Cardiac fibroblast (primary cell): Measurements from ENCODE around the gene TAGLN3.

Experiments used
- DNase-seq, 2 donors: peaks; one replicate each; pipeline versions ENCODE4 v3.0.0 to v3.0.0-alpha.2; 2010; ENCODE audit warnings: low read depth in 2 of 2
- H3K4me3 ChIP-seq, 2 donors: replicated peaks in 1 of 2; 1 replicate in 1 of 2; 2 replicates in 1 of 2; pipeline ENCODE4 v1.5.1; 2011; ENCODE audit warnings: low read depth in 2 of 2, low read length in 2 of 2, mild to moderate bottlenecking in 2 of 2, moderate library complexity in 1 of 2
- CTCF ChIP-seq: IDR thresholded peaks from one replicate; pipeline ENCODE4 v1.5.1; 2011; ENCODE audit warnings: low read depth, mild to moderate bottlenecking, low read length, inconsistent platforms

The TAGLN3 gene

GRCh38 chr3:111967068-111967467 lies 31.7 kb upstream of the TAGLN3 start:
- TF ChIP-seq CTCF = no peak
- no peak overlapping the region for H3K4me3 ChIP-seq
- no peak for DNase-seq

GRCh38 chr3:111967651-111968274 lies 31.0 kb upstream of the TAGLN3 start:
- peak; percentile 86 to 89 for DNase-seq
- H3K4me3 ChIP-seq = no peak overlapping the region
- peak; percentile 87 for TF ChIP-seq CTCF

- no peak for DNase-seq
- no peak overlapping the region for H3K4me3 ChIP-seq
- no peak for TF ChIP-seq CTCF
Measured at GRCh38 chr3:111968319-111969054, 30.2 kb upstream of the TAGLN3 start.

- no peak for DNase-seq
- H3K4me3 ChIP-seq = no peak overlapping the region
- TF ChIP-seq CTCF = no peak
Measured at GRCh38 chr3:111970376-111970775, 28.3 kb upstream of the TAGLN3 start.

- TF ChIP-seq CTCF = no peak
- H3K4me3 ChIP-seq = no peak overlapping the region
- no peak for DNase-seq
Measured at GRCh38 chr3:111971533-111972130, 27.1 kb upstream of the TAGLN3 start.

- DNase-seq = no peak
- no peak overlapping the region for H3K4me3 ChIP-seq
- TF ChIP-seq CTCF = no peak
Measured at GRCh38 chr3:111972891-111973290, 25.8 kb upstream of the TAGLN3 start.
